Adipose tissue (tissue), 3 donors: ENCODE data around the gene LEFTY1. TPM values are rescaled to one million over a fixed set of nuclear protein-coding genes. Genes with fewer than 3 reads are reported as not detected.
"Not testable (repeated sequence)": the region's sequence is repeated elsewhere in the genome, so short reads cannot be mapped to it uniquely, and the experiment has no call there.

Source experiments
- H3K27ac ChIP-seq: one replicate; pipeline ENCODE4 v1.5.1; 2013; ENCODE audit warnings: low read depth, low read length
- WGBS, 3 donors: extraction: QIAGEN DNeasy Blood & Tissue Kit; methylation state at CpG; one replicate each; pipeline ENCODE4 v1.1.7; 2013; 5-methylcytosine and 5-hydroxymethylcytosine counted together
- polyA plus RNA-seq, 3 donors: library from polyadenylated mRNA; stranded (reverse); fragments of 200-250 nt; gene quantifications; one replicate each; pipeline ENCODE4 v1.2.3, GENCODE V29; 2013
- donor health status: healthy with polysubstance abuse.
- donor health status: Bipolar disorder and iron deficiency.
- donor health status: healthy.

LEFTY1 gene
- polyA plus RNA-seq, result 10 to 100 TPM in 1 of 3 donors, under 1 TPM in 1, not detected in 1; 0.18 to 60.5 TPM

GRCh38 chr1:225888898-225889601, at the start of gene LEFTY1:
LEFTY1 (minus strand) TSS chr1:225889146; CDS start chr1:225889066, 80 bp downstream.
- no peak within 1 kb of the TSS for H3K27ac ChIP-seq
- 72 to 79% (median 76%) methylated on average over 11 of the region's 11 CpGs for WGBS, 3 donors

DNA sequence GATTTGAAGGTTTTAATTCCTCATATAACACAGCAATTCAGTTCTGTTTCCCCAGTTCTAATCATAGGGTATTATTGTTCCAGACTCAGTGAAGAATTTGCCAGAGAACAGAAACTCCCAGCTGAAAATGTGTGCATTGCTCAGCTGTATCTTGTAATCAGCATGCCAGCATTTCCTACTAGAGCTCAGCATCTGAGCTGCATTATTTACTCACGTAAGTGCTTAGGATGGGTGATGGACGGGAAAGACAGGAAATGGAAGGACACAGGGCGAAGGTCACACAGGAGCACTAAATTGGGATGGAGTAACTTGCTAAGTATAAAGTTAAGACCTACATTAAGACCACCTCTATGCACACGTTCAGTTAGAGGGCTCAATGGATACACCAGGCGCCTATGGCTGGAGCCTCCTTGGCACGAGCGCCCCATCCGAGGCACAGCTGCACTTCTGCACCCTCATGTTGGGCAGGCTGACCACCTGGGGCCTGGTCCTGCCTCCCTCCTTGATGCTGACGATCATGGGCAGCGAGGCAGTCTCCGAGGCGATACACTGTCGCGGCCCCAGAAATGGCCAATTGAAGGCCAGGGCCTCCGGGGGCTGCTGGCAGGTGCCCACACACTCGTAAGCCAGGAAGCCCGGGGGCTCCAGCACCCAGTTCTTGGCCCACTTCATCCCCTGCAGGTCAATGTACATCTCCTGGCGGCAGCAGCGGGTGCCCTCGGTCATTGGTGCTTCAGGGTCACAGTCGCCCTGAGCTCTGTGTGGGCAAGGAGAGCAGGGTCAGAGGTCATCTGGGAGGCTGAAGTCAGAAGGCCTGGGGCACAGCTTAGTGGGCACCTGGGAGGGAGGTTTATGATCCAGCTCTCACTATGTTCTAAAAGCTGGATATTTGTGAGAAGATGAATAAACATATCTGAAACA, 48.4 kb upstream of the LEFTY1 start:
- 92 to 96% (median 93%) methylated on average over 21 of the region's 21 CpGs for WGBS, 3 donors
- H3K27ac ChIP-seq, result no peak overlapping the region

- 67 to 73% (median 72%) methylated on average over 3 of the region's 3 CpGs for WGBS, 3 donors
- H3K27ac ChIP-seq, result no peak overlapping the region
Observed at GRCh38 chr1:225936523-225936922, 47.6 kb upstream of the LEFTY1 start.

- H3K27ac ChIP-seq, result not testable (repeated sequence)
- WGBS, 3 donors, result 73 to 89% (median 85%) methylated on average over 8 of the region's 8 CpGs
Observed at GRCh38 chr1:225936086-225936485, 47.1 kb upstream of the LEFTY1 start.

GRCh38 chr1:225934711-225935110, 45.8 kb upstream of the LEFTY1 start:
- no peak overlapping the region for H3K27ac ChIP-seq
- WGBS, 3 donors, result 95 to 98% (median 96%) methylated on average over 5 of the region's 5 CpGs

DNA sequence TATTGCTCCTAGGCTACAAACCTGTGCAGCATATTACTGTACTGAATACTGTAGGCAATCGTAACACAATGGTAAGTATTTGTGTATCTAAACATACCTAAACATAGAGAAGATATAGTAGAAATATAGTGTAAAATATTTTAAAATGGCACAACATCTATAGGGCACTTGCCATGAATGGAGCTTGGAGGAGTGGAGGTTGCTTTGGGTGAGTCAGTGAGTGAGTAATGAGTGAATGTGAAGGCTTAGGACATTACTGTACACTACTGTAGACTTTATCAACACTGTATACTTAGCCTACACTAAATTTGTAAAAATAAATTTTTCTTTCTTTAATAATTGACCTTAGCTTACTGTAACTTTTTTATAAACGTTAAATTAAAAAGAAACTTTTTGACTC, 44.1 kb upstream of the LEFTY1 start:
- no peak overlapping the region for H3K27ac ChIP-seq
- 76 to 94% (median 89%) methylated on average over 2 of the region's 2 CpGs for WGBS, 3 donors

DNA sequence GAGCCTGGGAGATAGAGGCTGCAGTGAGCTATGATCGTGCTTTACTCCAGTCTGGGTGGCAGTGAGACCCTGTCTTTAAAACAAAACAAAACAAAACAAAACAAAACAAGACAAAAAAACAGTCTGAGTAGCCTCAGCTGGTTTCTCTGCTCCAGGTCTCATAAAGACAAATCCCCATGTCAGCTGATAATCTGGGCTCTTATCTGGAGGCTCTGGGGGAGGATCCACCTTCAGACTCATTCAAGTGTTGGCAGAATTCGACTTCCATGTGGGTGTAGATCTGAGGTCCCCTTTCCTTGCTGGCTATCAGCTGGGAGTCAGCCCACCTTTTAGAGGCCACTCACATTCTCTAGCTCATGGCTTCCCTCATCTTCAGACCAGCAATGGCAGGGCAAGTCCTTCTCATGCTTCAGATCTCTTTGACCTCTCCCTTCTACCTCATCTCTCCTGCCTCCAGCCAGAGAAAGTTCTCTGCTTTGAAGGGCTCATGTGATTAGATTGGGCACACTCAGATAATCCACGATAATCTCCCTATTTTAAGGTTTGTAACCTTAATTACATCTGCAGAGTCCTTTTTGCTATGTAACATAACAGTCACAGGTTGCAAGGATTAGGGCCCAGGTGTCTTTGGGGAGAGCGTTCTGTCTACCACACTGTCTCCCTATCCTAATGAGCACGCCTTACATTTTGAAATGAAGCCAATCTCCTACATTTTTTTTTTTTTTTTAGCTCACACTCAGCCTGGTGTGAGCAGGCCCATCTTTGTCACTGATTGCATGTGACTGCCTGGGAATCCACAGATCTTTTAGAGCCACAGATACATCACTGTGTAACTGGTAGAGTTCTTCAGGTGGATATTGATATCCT, 42.6 kb upstream of the LEFTY1 start:
- H3K27ac ChIP-seq, result no peak overlapping the region
- WGBS, 3 donors, result 84 to 88% (median 86%) methylated on average over 5 of the region's 5 CpGs

GRCh38 chr1:225930566-225930965, 41.6 kb upstream of the LEFTY1 start:
- 91 to 97% (median 95%) methylated on average over 2 of the region's 2 CpGs for WGBS, 3 donors
- H3K27ac ChIP-seq, result no peak overlapping the region

DNA sequence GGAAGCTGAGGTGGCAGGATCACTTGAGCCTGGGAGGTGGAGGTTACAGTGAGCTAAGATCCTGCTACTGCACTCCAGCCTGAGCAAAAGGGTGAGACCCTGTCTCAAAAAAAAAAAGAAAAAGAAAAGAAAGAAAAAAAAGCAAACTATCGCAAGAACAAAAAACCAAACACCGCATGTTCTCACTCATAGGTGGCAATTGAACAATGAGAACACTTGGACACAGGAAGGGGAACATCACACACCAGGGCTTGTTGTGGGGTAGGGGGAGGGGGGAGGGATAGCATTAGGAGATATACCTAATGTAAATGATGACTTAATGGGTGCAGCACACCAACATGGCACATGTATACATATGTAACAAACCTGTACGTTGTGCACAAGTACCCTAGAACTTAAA, 40.5 kb upstream of the LEFTY1 start:
- whole genome bisulfite sequencing, 3 donors, result 91 to 97% (median 97%) methylated on average over 3 of the region's 3 CpGs
- H3K27ac ChIP-seq, result not testable (repeated sequence)

DNA sequence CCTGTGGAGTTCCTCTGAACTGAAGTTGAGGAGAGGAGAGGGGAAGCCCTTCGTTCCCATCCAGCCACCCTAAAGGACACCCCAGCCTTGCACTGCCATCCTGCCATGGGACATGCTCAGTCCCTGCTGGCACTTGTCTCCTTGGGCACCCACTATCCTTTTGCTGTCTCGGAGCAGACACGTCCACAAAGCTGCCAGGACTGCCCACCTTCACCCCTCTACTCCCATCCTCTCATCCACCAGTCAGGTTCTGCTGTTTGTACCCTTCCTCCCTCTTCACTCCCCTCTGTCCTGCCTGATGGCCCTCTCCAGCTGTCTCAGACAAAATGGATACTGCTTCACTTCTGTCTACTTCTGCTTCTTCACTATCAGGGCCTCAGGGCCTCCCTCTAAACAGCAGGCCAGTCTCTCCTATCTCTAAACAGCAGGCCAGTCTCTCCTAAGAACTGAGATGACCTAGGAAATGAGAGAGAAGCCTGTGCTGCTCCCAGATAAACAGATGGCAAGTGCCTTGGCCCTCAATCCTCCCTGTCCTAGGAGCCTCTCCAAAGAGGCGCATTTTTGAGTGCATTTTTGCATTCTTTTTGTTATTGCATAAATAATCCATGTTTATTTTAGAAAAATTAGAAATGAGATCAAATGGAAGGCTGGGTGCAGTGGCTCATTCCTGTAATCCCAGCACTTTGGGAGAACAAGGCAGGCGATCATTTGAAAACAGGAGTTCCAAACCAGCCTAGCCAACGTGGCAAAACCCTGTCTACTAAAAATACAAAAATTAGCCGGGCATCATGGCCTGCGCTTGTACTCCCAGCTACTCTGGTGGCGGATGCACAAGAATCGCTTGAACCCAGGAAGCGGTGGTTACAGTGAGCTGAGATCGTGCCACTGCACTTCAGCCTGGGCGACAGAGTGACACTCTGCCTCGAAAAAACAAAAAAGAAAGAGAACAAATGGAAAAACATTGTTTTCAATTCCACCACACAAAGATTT, 39.5 kb upstream of the LEFTY1 start:
- no peak overlapping the region for H3K27ac ChIP-seq
- 86 to 90% (median 90%) methylated on average over 14 of the region's 14 CpGs for WGBS, 3 donors

- WGBS, 3 donors, result 72 to 94% (median 73%) methylated on average over 3 of the region's 3 CpGs
- H3K27ac ChIP-seq, result no peak overlapping the region
Observed at GRCh38 chr1:225926551-225927113, 37.7 kb upstream of the LEFTY1 start.

DNA sequence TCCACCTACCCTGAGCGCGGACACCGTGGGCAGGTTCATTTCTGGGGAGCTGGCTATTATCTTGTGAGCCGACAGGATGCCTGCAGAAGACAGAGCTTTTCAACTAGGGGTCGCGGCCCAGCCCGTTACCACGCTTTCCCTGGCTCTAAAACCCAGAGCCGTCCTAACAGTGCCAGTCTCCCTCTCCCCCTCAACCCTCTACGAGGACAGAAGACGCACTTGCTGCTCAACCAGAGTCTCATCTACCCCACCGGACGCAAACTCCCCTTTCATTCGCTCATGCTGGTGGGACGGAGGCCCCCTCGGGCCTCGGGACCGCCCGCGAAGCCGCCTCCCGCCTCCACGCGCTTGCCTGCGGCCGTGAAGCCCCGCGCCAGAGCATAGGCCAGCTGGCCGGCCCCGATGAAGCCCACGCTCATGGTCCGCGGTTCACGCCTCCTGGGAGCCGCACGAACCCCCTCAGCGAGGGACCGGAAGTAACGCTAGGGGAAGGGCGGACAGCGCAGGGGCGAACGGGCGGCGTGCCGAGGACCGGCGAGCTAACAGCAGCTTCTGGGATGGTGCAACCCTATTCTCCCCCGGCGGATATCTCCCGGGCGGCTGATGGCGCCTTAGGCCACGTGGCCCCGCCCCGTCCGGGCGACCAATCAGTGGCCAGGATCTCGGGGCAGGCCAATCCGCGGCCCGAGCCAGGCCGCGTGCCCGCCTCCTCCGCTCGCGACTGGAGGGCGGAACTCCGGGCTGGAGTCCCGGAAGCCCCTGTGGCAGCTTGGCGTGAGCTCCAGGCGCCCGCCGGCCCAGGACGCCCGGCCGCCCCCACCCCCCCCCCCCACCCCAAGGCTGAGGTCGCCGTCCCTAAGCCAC, 35.0 kb upstream of the LEFTY1 start, which contains the start of gene PYCR2:
Gene PYCR2 (minus strand): TSS at position 559 of the 864 bp plus-strand sequence. CDS start 140 bp downstream, at position 419.
- 0 to 1% (median 0%) methylated on average over 67 to 80 of the region's 80 CpGs for WGBS, 3 donors

DNA sequence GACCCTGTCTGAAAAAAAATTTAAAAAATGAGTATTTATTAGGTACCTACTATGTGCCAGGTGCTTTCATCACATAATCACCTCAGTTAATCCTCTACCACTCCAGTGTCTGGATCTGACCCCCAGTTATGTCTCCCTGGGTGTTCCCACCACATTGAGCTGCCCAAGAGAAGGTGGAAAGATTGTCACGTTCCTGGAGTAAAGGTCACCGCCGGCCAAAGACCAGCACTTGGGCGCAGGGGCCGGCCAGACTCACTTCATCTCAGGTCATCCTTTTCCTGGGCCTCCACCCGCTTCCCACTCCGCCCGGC, 34.4 kb upstream of the LEFTY1 start:
- H3K27ac ChIP-seq, result no peak overlapping the region
- WGBS, 3 donors, result 0 to 6% (median 1%) methylated on average over 8 of the region's 8 CpGs

More for the DNA sequence above, 35.0 kb upstream of the LEFTY1 start, which contains the start of gene PYCR2:
- no peak within 1 kb of the TSS for H3K27ac ChIP-seq

- no peak overlapping the region for H3K27ac ChIP-seq
- 83 to 92% (median 91%) methylated on average over 23 of the region's 23 CpGs for WGBS, 3 donors
Observed at GRCh38 chr1:225921734-225922709, 33.1 kb upstream of the LEFTY1 start.

DNA sequence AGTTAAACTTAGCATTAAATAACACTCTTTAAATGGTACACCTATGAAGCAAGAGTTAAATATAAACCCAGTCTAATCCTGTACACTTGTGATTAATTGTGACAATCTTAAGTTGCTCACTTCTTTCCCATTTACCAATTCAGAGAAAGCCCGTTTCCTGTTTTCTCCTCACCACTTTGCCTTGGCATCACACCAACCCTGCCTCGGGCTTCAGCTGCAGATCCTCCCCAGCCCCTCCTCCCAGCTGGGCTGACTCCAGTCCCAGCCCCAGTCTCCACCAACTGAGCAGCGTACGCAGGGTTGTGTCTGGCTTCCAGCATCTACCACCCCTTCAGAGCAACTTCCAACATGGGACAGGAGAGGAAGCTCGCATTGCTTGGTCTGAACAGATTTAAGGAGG, 31.0 kb upstream of the LEFTY1 start:
- H3K27ac ChIP-seq, result no peak overlapping the region
- WGBS, 3 donors, result 18 to 27% (median 24%) methylated on average over 5 of the region's 5 CpGs
